T47D (cell line): Measurements from ENCODE around the gene KCNIP4.

Experiments used
- DNase-seq, 2 experiments: peaks; one replicate each; pipeline versions ENCODE4 v3.0.0 to v3.0.0-alpha.2; 2011 to 2012; ENCODE audit warnings: low read depth in 1 of 2, low spot score in 1 of 2
- JUND ChIP-seq: IDR thresholded peaks from 2 replicates; pipeline ENCODE4 v1.6.1; 2012; ENCODE audit warnings: low read depth
- in situ Hi-C: cut with HindIII; loops from 2 replicates; pipeline ENCODE4 v1.10.0; 2016; ENCODE audit warnings: low sequenced_read_pairs, low pct_unique_long_range_greater_than_20kb

KCNIP4 gene

DNA sequence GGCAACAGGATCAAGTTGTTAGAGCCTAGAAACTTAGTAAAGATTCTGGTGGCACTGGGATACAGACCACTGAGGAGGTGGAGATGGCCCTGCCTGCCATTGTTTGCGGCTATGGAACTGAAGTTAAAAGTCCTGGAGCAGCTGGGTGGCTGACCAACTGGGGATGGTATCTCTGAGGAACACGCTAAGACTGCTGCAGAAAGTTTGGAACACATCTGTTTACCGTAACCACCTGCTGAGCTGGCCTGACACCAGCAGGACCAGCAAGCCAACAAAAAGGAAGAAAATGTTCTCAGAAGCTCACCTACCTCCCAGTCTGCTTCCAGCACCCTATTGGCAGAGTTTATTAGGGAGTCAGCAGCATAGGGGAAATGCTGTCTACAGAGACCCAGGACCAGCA lies 1265.7 kb downstream of the KCNIP4 start:
- DNase-seq: no peak
- TF ChIP-seq JUND: no peak
- in situ Hi-C loops: no loop called here

DNA sequence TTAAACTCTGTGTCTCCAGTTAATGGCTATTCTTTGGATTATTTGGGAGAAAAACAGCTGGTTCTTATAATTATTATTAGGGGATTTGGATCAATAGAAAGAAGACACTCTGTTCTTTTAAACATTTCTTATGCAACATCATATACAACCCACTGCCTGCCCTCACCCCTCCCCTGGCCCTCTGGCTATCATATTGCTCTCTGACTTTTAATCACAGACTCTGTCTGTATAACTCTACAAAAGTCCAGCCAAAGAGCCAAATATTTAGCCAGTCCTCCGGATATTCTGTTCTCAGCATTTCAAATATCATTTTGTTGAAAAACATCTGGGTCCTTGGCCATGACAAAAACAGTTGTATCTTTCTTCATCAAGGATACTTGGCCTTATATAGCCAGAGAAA lies 1267.3 kb downstream of the KCNIP4 start:
- in situ Hi-C loops: no loop called here
- TF ChIP-seq JUND: no peak
- DNase-seq: no peak

DNA sequence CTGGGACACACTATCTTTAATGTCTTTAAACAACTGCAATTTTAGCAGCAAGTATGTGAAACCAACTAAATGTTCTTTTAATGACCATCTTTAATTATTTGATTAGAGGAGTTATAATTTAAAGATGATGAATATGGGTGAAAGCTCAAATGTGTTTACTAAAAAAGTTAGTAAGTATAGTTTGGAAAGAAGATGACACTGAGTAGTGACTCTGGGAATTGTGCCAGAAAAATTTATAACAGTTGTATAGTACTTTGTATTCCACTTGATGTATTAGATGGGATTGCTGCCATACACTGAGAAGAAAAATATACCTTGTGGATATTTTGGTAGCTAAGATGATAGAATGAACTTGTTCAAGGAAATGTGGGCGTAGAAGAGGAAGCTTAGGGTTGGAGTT lies 1267.8 kb downstream of the KCNIP4 start:
- in situ Hi-C loops: no loop called here
- TF ChIP-seq JUND: no peak
- no peak for DNase-seq

DNA sequence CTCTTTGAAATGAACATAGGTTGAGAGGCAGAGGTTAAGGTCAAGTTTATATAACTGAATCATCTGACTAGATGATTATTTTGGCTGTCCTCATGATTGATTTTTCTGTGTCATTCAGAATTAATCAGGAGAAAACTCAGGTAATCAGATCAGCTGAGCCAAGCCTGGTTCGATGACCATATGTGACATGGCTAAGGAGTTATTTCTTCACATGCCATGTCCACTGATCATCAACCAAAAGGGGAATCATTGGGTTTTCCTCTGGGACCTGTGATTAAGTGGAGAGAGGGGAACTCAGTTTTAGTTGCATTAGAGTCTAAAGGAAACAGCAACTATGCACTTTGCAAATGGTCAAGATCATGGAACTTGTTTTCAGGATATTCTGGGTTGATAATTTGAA lies 1268.6 kb downstream of the KCNIP4 start:
- in situ Hi-C loops: no loop called here
- TF ChIP-seq JUND: no peak
- DNase-seq: no peak
